IMR-90 (cell line): ENCODE measurements around the gene CLDN22. TPM values are rescaled to one million over a fixed set of nuclear protein-coding genes. Genes with fewer than 3 reads are reported as not detected.

Source experiments
- ATAC-seq: fragments of 200-7000 bp; cut with Tn5 transposase; 2 replicates; pipeline ENCODE4 v1.9.1; 2020; ENCODE audit warnings: low read depth, mild to moderate bottlenecking, moderate library complexity
- Bru-seq: library from RNA; stranded (reverse); fragments of 400-500 nt; gene quantifications from one replicate; lab custom pipeline; 2021; lab: Mats Ljungman, UMichigan
- BruChase-seq, 2 experiments: library from RNA; stranded (reverse); fragments of 400-500 nt; gene quantifications; one replicate each; lab custom pipeline; 2021; lab: Mats Ljungman, UMichigan
- BruUV-seq: library from RNA; stranded (reverse); fragments of 400-500 nt; replicated peaks from 2 replicates; lab custom pipeline; 2021; lab: Mats Ljungman, UMichigan
- CTCF ChIA-PET: fragments of 300-600 bp; formaldehyde crosslinking; extraction: SDS; loops from one replicate; lab custom pipeline; 2021; ENCODE audit warnings: antibody characterized with exemption; lab: Yijun Ruan, JAX
- POLR2A ChIA-PET: fragments of 300-600 bp; sonication (Branson Sonifier 250); formaldehyde crosslinking; loops from one replicate; lab custom pipeline; 2022; ENCODE audit warnings: antibody characterized with exemption; ENCODE audit not compliant: unreplicated experiment; lab: Charles Lee
- DNase-seq: peaks from one replicate; pipeline ENCODE4 v3.0.0; 2013
- H2AFZ ChIP-seq: replicated peaks from 2 replicates; pipeline ENCODE3; 2013; ENCODE audit warnings: low read length, mild to moderate bottlenecking; ENCODE audit not compliant: poor library complexity
- H2AK5ac ChIP-seq: 2 replicates; pipeline ENCODE4 v1.6.1; 2013; ENCODE audit warnings: low read depth, low read length, inconsistent platforms
- H2AK9ac ChIP-seq: replicated peaks from 2 replicates; pipeline ENCODE3; 2013; ENCODE audit warnings: mild to moderate bottlenecking, low read depth, low read length, moderate library complexity; ENCODE audit not compliant: poor library complexity
- H2BK120ac ChIP-seq: 2 replicates; pipeline ENCODE4 v1.6.1; 2013; ENCODE audit warnings: low read depth, low read length, inconsistent platforms
- H2BK15ac ChIP-seq: 3 replicates; pipeline ENCODE4 v1.6.1; 2013; ENCODE audit warnings: low read depth, low read length, inconsistent platforms
- H2BK20ac ChIP-seq: 2 replicates; pipeline ENCODE4 v1.6.1; 2013; ENCODE audit warnings: low read depth, mild to moderate bottlenecking, inconsistent platforms, low read length, moderate library complexity
- H2BK5ac ChIP-seq: 2 replicates; pipeline ENCODE4 v1.6.1; 2013; ENCODE audit warnings: mild to moderate bottlenecking, low read depth, low read length, inconsistent platforms; ENCODE audit not compliant: poor library complexity, severe bottlenecking
- H3K14ac ChIP-seq: replicated peaks from 2 replicates; pipeline ENCODE4 v1.6.1; 2013; ENCODE audit warnings: low read depth, low read length, inconsistent platforms
- H3K18ac ChIP-seq: 2 replicates; pipeline ENCODE4 v1.6.1; 2013; ENCODE audit warnings: low read depth, low read length, control low read depth
- H3K23ac ChIP-seq: 2 replicates; pipeline ENCODE4 v1.6.1; 2013; ENCODE audit warnings: low read depth, low read length, inconsistent platforms
- H3K27ac ChIP-seq: 2 replicates; pipeline ENCODE4 v1.5.1; 2013; ENCODE audit warnings: mild to moderate bottlenecking, control low read depth, low read length; ENCODE audit not compliant: insufficient read depth
- H3K27me3 ChIP-seq: 2 replicates; pipeline ENCODE4 v1.6.1; 2013; ENCODE audit warnings: low read length; ENCODE audit not compliant: control insufficient read depth, insufficient read depth
- H3K36me3 ChIP-seq: 2 replicates; pipeline ENCODE4 v1.6.1; 2013; ENCODE audit warnings: low read length, mixed read lengths; ENCODE audit not compliant: control insufficient read depth, insufficient read depth
- H3K4ac ChIP-seq: 2 replicates; pipeline ENCODE4 v1.6.1; 2013; ENCODE audit warnings: low read depth, low read length, inconsistent platforms
- H3K4me1 ChIP-seq: 2 replicates; pipeline ENCODE4 v1.6.1; 2013; ENCODE audit warnings: low read length, mixed read lengths; ENCODE audit not compliant: control insufficient read depth, insufficient read depth
- H3K4me2 ChIP-seq: 2 replicates; pipeline ENCODE4 v1.6.1; 2013; ENCODE audit warnings: low read depth, mild to moderate bottlenecking, control low read depth, low read length, moderate library complexity
- H3K4me3 ChIP-seq: 2 replicates; pipeline ENCODE4 v1.5.1; 2013; ENCODE audit warnings: low read depth, mild to moderate bottlenecking, control low read depth, low read length, moderate library complexity; ENCODE audit not compliant: insufficient read depth
- H3K56ac ChIP-seq: 2 replicates; pipeline ENCODE4 v1.6.1; 2013; ENCODE audit warnings: low read length, inconsistent platforms; ENCODE audit not compliant: insufficient read depth; ENCODE audit errors: extremely low read depth
- H3K79me1 ChIP-seq, 2 experiments: 2 replicates each; pipeline ENCODE4 v1.6.1; 2013; ENCODE audit warnings: low read length in 2 of 2, inconsistent platforms in 1 of 2, low read depth in 1 of 2
- H3K9ac ChIP-seq: 2 replicates; pipeline ENCODE4 v1.6.1; 2013; ENCODE audit warnings: low read depth, low read length, control low read depth
- H3K9me1 ChIP-seq: 2 replicates; pipeline ENCODE4 v1.6.1; 2013; ENCODE audit warnings: low read length, inconsistent platforms; ENCODE audit not compliant: insufficient read depth
- H3K9me3 ChIP-seq: 2 replicates; pipeline ENCODE4 v1.6.1; 2013; ENCODE audit warnings: low read length; ENCODE audit not compliant: control insufficient read depth, insufficient read depth
- H4K20me1 ChIP-seq: 2 replicates; pipeline ENCODE4 v1.6.1; 2013; ENCODE audit warnings: low read length, inconsistent platforms; ENCODE audit not compliant: insufficient read depth
- H4K5ac ChIP-seq: 2 replicates; pipeline ENCODE4 v1.6.1; 2013; ENCODE audit warnings: mild to moderate bottlenecking, low read depth, low read length, control low read depth
- H4K8ac ChIP-seq, 2 experiments: 2 replicates each; pipeline ENCODE4 v1.6.1; 2013; ENCODE audit warnings: low read depth in 2 of 2, low read length in 2 of 2, control low read depth in 1 of 2, inconsistent platforms in 1 of 2
- H4K91ac ChIP-seq: 2 replicates; pipeline ENCODE4 v1.6.1; 2013; ENCODE audit warnings: low read depth, low read length, inconsistent platforms; ENCODE audit not compliant: insufficient read depth
- BHLHE40 ChIP-seq: fragments of 150-350 bp; IDR thresholded peaks from 2 replicates; pipeline ENCODE4 v1.6.1; 2016; ENCODE audit warnings: mild to moderate bottlenecking, low read depth, low read length
- CEBPB ChIP-seq: IDR thresholded peaks from 2 replicates; pipeline ENCODE4 v1.6.1; 2012; ENCODE audit warnings: low read depth, low read length, improper control_type of control experiment
- CHD1 ChIP-seq: IDR thresholded peaks from 2 replicates; pipeline ENCODE4 v1.6.1; 2012; ENCODE audit warnings: low read depth, low read length, improper control_type of control experiment
- CTCF ChIP-seq: conservative IDR thresholded peaks from 2 replicates; pipeline ENCODE4 v1.5.1; 2012; ENCODE audit warnings: mild to moderate bottlenecking, low read depth, low read length, improper control_type of control experiment
- MAFK ChIP-seq: IDR thresholded peaks from 2 replicates; pipeline ENCODE4 v1.6.1; 2012; ENCODE audit warnings: low read depth, low read length, improper control_type of control experiment
- MXI1 ChIP-seq: IDR thresholded peaks from 2 replicates; pipeline ENCODE4 v1.6.1; 2012; ENCODE audit warnings: low read depth, mild to moderate bottlenecking, low read length, moderate library complexity, borderline replicate concordance
- POLR2A ChIP-seq: IDR thresholded peaks from 2 replicates; pipeline ENCODE4 v1.6.1; 2012; ENCODE audit warnings: mild to moderate bottlenecking, low read depth, low read length
- WGBS, 2 experiments: methylation state at CpG; one replicate each; pipeline versions ENCODE4 v1.1.5 to v1.1.7; 2013; ENCODE audit warnings: missing lambda C conversion rate in 2 of 2; ENCODE audit not compliant: insufficient read length in 1 of 2; ENCODE audit errors: extremely low coverage in 2 of 2; 5-methylcytosine and 5-hydroxymethylcytosine counted together
- dilution Hi-C: fragments of 300-500 bp; cut with HindIII; formaldehyde crosslinking; loops from one replicate; pipeline ENCODE4 v1.14.3; 2018; ENCODE audit warnings: low sequenced_read_pairs; ENCODE audit not compliant: unreplicated experiment
- in situ Hi-C: fragments of 300-500 bp; cut with MboI; formaldehyde crosslinking; loops from 3 replicates; pipeline ENCODE4 v1.14.3; 2019; ENCODE audit warnings: low sequenced_read_pairs, inconsistent platforms, mixed read lengths
- intact Hi-C: fragments of 100-400 bp; cut with micrococcal nuclease; formaldehyde crosslinking; loops from 2 replicates; pipeline ENCODE4 v1.10.0; 2022
- long read RNA-seq: library from polyadenylated mRNA; unstranded; transcript quantifications from one replicate; pipeline ENCODE4 v2.0.0, GENCODE V29; 2021; ENCODE audit not compliant: unreplicated experiment
- polyA plus RNA-seq, 3 experiments: library from polyadenylated mRNA; depleted of rRNA; stranded (reverse); fragments of >200 nt; gene quantifications; 2 replicates each; pipeline ENCODE4 v1.2.3, GENCODE V29; 2012; ENCODE audit warnings: low replicate concordance in 1 of 3
- total RNA-seq: library from RNA; depleted of rRNA; stranded (reverse); fragments of >200 nt; gene quantifications from 2 replicates; pipeline ENCODE4 v1.2.3, GENCODE V29; 2012; rRNA removed

Gene CLDN22
- total RNA-seq (not detected in 2 replicates), polyA plus RNA-seq (2012; rRNA removed) (not detected in 2 replicates), Bru-seq, nascent RNA (not detected), BruChase-seq, experiment 1, labeled RNA remaining after a 6-hour chase (not detected), BruChase-seq, experiment 2, labeled RNA remaining after a 2-hour chase (not detected)
- polyA plus RNA-seq (2012; cell fraction: cytosol; rRNA removed), result not detected in 2 replicates
- polyA plus RNA-seq (2012; cell fraction: nucleus; rRNA removed; ENCODE audit: low replicate concordance), result 0.03 TPM in 1 of 2 replicates, not detected in the other
- long read RNA-seq, result 0 reads

- Histone ChIP-seq H3K23ac (no peak within 1 kb of the TSS), H3K4me2 (no peak within 1 kb of the TSS), H3K18ac (no peak within 1 kb of the TSS), H2BK120ac (no peak within 1 kb of the TSS), H3K4me3 (no peak within 1 kb of the TSS), H4K91ac (no peak within 1 kb of the TSS), H3K27me3 (no peaks in the 10 kb centered on the region), H2BK20ac (no peak within 1 kb of the TSS), H4K8ac (no peak within 1 kb of the TSS), H3K36me3 (peaks cover 7% of the 10 kb centered on the region), H3K9me1 (peaks cover 2% of the 10 kb centered on the region; the same call in 1 of the 2 replicates), H2BK15ac (no peak within 1 kb of the TSS), H3K9me3 (no peaks in the 10 kb centered on the region), H4K5ac (no peak within 1 kb of the TSS), H3K9ac (no peak within 1 kb of the TSS), H3K27ac (no peak within 1 kb of the TSS), H4K20me1 (no peaks in the 10 kb centered on the region; the same call in 1 of the 2 replicates), H3K4ac (no peak within 1 kb of the TSS), H3K4me1 (peaks cover 4% of the 10 kb centered on the region; the same call in 1 of the 2 replicates), H3K14ac (no peak within 1 kb of the TSS), H3K79me1 (no peaks in the 10 kb centered on the region), H2AK5ac (no peak within 1 kb of the TSS), H2AK9ac (no peak within 1 kb of the TSS), H2BK5ac (no peak within 1 kb of the TSS), H3K56ac (no peak within 1 kb of the TSS), H2AFZ (no peak within 1 kb of the TSS)
- ATAC-seq, result peak; percentile 64
- peak; percentile 61 for DNase-seq
- CTCF ChIA-PET, result no interaction called here
- TF ChIP-seq CEBPB (peak; percentile 86), POLR2A (no peak), CTCF (no peak), MXI1 (peak; percentile 35; the same call in 1 of the 2 replicates), BHLHE40 (peak; percentile 58; the same call in 1 of the 2 replicates), CHD1 (no peak), MAFK (0 out of 2 replicates have a peak, but pooled peaks have one; percentile 14)
- in situ Hi-C loops, result no loop called here
- POLR2A ChIA-PET, result no interaction called here
- WGBS, 2 experiments, result 0% methylated on average over 1 of the region's 6 CpGs; no CpG with 5 or more reads in 1 of the 2 experiments
- BruUV-seq, result no TSS peak
- dilution Hi-C loops, result no loop called here
- intact Hi-C loops, result no loop called here
These were observed at the start of gene CLDN22 for GRCh38 chr4:183320211-183321059. TSS of gene CLDN22 (minus strand) at chr4:183320276. CDS start at chr4:183320218, 58 bp downstream.
